Measurements from ENCODE around the gene ZMYND8. TPM values are rescaled to one million over a fixed set of nuclear protein-coding genes. Genes with fewer than 3 reads are reported as not detected.
A peak's percentile ranks its signal among the peaks of the same experiment; 100 is the strongest.
"Not testable (repeated sequence)": the region's sequence is repeated elsewhere in the genome, so short reads cannot be mapped to it uniquely, and the experiment has no call there.

ZMYND8 gene
- total RNA-seq, 4 donors from 2014 or later: 41.6 to 79.4 (median 60.7) TPM

DNA sequence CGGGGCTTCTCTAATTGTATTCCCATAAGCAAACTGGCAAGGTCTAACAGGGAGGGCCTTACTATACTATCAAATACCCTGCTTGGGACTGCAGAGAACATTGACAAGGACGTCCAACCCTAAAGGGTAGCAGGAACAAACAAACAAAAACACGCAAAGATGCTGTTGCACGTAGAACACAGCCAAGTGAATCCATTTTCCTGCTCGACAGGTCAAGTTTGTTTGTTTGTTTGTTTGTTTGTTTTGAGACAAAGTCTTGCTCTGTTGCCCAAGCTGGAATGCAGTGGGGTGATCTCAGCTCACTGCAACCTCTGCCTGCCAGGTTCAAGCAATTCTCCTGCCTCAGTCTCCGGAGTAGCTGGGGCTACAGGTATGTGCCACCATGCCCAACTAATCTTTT lies 91.3 kb downstream of the ZMYND8 start:
- Histone ChIP-seq H3K4me3 (no peak overlapping the region), H3K27ac (no peak overlapping the region), H3K9me3 (no peaks in the 10 kb centered on the region), H3K4me1 (no peaks in the 10 kb centered on the region), H3K36me3 (peaks cover 0 to 7% (median 0%) of the 10 kb centered on the region in 4 donors), H3K27me3 (no peaks in the 10 kb centered on the region)
- no peak for DNase-seq
- in situ Hi-C loops (cut with MboI; ENCODE audit: low pct_ligation_motif_present in 1 of 4, low pct_unique_long_range_greater_than_20kb in 1 of 4, low sequenced_read_pairs in 3 of 4) (loop anchor here in 2 of 4 donors (10.0 to 25.0 kb wide), 2 partner anchors 120 to 347 kb away; no protein-coding TSS in a partner anchor), intact Hi-C loops (cut with DNase I; ENCODE audit: low total_unique reads) (no loop called here)
- no peak for TF ChIP-seq POLR2AphosphoS5 (IDR thresholded peaks at IDR 0.05)
- TF ChIP-seq, protein P1, sequence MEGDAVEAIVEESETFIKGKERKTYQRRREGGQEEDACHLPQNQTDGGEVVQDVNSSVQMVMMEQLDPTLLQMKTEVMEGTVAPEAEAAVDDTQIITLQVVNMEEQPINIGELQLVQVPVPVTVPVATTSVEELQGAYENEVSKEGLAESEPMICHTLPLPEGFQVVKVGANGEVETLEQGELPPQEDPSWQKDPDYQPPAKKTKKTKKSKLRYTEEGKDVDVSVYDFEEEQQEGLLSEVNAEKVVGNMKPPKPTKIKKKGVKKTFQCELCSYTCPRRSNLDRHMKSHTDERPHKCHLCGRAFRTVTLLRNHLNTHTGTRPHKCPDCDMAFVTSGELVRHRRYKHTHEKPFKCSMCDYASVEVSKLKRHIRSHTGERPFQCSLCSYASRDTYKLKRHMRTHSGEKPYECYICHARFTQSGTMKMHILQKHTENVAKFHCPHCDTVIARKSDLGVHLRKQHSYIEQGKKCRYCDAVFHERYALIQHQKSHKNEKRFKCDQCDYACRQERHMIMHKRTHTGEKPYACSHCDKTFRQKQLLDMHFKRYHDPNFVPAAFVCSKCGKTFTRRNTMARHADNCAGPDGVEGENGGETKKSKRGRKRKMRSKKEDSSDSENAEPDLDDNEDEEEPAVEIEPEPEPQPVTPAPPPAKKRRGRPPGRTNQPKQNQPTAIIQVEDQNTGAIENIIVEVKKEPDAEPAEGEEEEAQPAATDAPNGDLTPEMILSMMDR (IDR thresholded peaks at IDR 0.05): no peak
- WGBS, 2 donors (ENCODE audit: low coverage in 1 of 2): 82 to 87% methylated on average over 6 of the region's 6 CpGs

DNA sequence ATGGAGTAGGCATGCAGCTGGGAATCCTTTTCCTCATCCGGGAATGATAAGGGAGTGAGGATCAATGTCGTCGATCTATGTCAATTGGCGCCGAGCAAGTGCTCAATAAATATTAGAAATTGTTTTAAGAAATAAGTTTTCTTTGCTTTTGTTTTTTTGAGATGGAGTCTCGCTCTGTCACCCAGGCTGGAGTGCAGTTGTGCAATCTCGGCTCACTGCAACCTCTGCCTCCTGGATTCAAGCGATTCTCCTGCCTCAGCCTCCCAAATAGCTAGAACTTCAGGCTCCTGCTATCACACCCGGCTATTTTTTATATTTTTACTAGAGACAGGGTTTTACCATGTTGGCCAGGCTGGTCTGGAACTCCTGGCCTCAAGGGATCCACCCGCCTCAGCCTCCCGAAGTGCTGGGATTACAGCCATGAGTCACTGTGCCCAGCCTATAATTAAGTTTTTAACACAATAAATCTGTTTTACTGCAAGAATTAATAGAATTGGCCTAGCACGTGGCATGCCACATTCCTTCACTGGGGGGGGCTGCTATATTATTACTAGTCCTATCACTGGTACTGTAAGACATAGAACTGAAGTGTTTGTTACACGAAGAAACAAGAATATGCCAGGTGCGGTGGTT lies 92.2 kb downstream of the ZMYND8 start:
- 86 to 91% methylated on average over 8 to 14 of the region's 14 CpGs for WGBS, 2 donors (ENCODE audit: low coverage in 1 of 2)
- H3K4me1 ChIP-seq; H3K4me3 ChIP-seq; H3K27me3 ChIP-seq; DNase-seq; H3K9me3 ChIP-seq; intact Hi-C loops (cut with DNase I; ENCODE audit: low total_unique reads); H3K36me3 ChIP-seq: not testable (repeated sequence)
- peak overlapping the region in 2 of 4 donors; percentile 36 to 63 for H3K27ac ChIP-seq
- in situ Hi-C loops (cut with MboI; ENCODE audit: low pct_ligation_motif_present in 1 of 4, low pct_unique_long_range_greater_than_20kb in 1 of 4, low sequenced_read_pairs in 3 of 4): loop anchor here in 2 of 4 donors (10.0 to 25.0 kb wide), 2 partner anchors 121 to 348 kb away; no protein-coding TSS in a partner anchor

DNA sequence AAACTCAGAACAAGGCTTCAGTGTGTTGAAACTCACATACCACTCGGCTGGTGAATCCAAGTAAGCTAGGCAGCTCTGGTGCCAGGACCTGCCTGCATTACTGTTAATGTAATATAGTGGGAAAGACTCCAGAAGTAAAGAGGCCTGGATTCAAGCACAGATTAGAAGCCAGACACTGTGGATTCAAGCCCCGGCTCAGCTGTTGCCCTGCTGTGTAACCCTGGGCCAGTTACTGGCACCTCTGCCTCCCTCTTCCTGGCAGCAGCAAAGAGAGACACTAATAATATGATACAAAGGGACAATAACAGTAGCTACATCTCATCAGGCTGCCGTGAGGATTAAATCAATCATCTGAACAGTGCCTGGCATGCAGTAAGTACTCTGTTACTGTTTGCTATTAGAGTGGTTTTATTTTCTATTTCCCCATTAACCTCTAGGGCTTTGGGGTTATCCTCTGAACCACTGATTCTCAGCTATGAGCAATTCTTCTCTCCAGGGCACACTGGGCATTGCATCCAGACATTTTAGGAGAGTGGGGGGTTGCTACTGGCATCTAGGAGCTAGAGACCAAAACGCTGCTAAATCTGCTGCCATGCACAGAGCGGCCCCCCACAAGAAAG lies 92.9 kb downstream of the ZMYND8 start:
- intact Hi-C loops (cut with DNase I; ENCODE audit: low total_unique reads) (no loop called here), in situ Hi-C loops (cut with MboI; ENCODE audit: low pct_ligation_motif_present in 1 of 4, low pct_unique_long_range_greater_than_20kb in 1 of 4, low sequenced_read_pairs in 3 of 4) (loop anchor here in 2 of 4 donors (10.0 to 25.0 kb wide), 2 partner anchors 121 to 349 kb away; no protein-coding TSS in a partner anchor)
- H3K4me3 ChIP-seq: no peak overlapping the region
- no peaks in the 10 kb centered on the region for H3K9me3 ChIP-seq
- peaks cover 0 to 7% (median 0%) of the 10 kb centered on the region in 4 donors for H3K36me3 ChIP-seq
- no peaks in the 10 kb centered on the region for H3K4me1 ChIP-seq
- H3K27ac ChIP-seq: peak overlapping the region in 3 of 4 donors; percentile 24 to 63 (median 36)
- 69 to 71% methylated on average over 4 to 5 of the region's 5 CpGs for WGBS, 2 donors (ENCODE audit: low coverage in 1 of 2)
- TF ChIP-seq EP300 (IDR thresholded peaks at IDR 0.05; ENCODE audit: low read depth) (no peak), POLR2A (IDR thresholded peaks at IDR 0.05) (no peak), POLR2AphosphoS5 (IDR thresholded peaks at IDR 0.05) (no peak)
- TF ChIP-seq, protein P1 (IDR thresholded peaks at IDR 0.05): no peak
- no peaks in the 10 kb centered on the region for H3K27me3 ChIP-seq
- DNase-seq: no peak

DNA sequence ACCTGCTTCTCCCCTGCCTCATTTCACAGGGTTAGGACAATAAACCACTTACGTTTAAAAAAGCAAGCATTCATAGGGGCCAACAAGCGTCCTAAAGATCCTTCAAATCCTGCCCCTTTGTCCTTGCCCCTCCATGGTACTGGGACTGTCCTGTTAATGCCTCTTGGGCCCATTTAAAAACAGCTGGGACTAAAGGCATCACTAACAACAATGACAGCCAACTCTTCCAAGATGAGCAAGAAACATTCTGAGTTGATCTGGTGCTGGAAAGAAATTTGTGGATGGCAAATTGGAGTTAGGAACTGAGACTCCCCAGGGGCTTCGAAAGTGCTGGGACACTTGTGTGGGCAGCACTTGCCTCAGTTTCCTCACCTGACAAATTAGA lies 93.4 kb downstream of the ZMYND8 start:
- peak overlapping the region in 3 of 4 donors; percentile 24 to 63 (median 36) for H3K27ac ChIP-seq
- H3K36me3 ChIP-seq: peaks cover 0 to 7% (median 0%) of the 10 kb centered on the region in 4 donors
- DNase-seq: no peak
- intact Hi-C loops (cut with DNase I; ENCODE audit: low total_unique reads) (no loop called here), in situ Hi-C loops (cut with MboI; ENCODE audit: low pct_ligation_motif_present in 1 of 4, low pct_unique_long_range_greater_than_20kb in 1 of 4, low sequenced_read_pairs in 3 of 4) (loop anchor here in 2 of 4 donors (10.0 to 25.0 kb wide), 2 partner anchors 122 to 349 kb away; no protein-coding TSS in a partner anchor)
- no peaks in the 10 kb centered on the region for H3K4me1 ChIP-seq
- no peak overlapping the region for H3K4me3 ChIP-seq
- no peaks in the 10 kb centered on the region for H3K27me3 ChIP-seq
- no peak for TF ChIP-seq EP300 (IDR thresholded peaks at IDR 0.05; ENCODE audit: low read depth)
- TF ChIP-seq POLR2A (IDR thresholded peaks at IDR 0.05): no peak
- TF ChIP-seq, protein P1 (IDR thresholded peaks at IDR 0.05): no peak
- no peak for TF ChIP-seq POLR2AphosphoS5 (IDR thresholded peaks at IDR 0.05)
- no peaks in the 10 kb centered on the region for H3K9me3 ChIP-seq
- 76 to 83% methylated on average over 3 of the region's 3 CpGs for WGBS, 2 donors (ENCODE audit: low coverage in 1 of 2)
